ENCODE data around the gene TPSAB1. TPM values are rescaled to one million over a fixed set of nuclear protein-coding genes. Genes with fewer than 3 reads are reported as not detected.

The TPSAB1 gene
- total and polyA plus RNA-seq, 9 donors: 0.83 to 16.2 (median 8.3) TPM; not detected in 2

GRCh38 chr16:1215574-1216295 is 24.8 kb upstream of the TPSAB1 start:
- H3K4me3 ChIP-seq: no peak overlapping the region
- intact Hi-C loops (cut with DNase I): no loop called here
- H3K36me3 ChIP-seq: no peaks in the 10 kb centered on the region
- no peak for DNase-seq
- H3K27me3 ChIP-seq: no peaks in the 10 kb centered on the region
- WGBS, 3 donors: 78 to 81% (median 79%) methylated on average over 32 of the region's 32 CpGs
- no peaks in the 10 kb centered on the region for H3K9me3 ChIP-seq
- TF ChIP-seq EP300 (IDR thresholded peaks at IDR 0.05) (no peak), POLR2A (IDR thresholded peaks at IDR 0.05) (no peak)
- no peak overlapping the region for H3K27ac ChIP-seq
- H3K4me1 ChIP-seq (ENCODE audit: insufficient read depth): no peaks in the 10 kb centered on the region

- DNase-seq: no peak
- no peak overlapping the region for H3K27ac ChIP-seq
- 85 to 91% (median 88%) methylated on average over 12 of the region's 12 CpGs for WGBS, 3 donors
- TF ChIP-seq CTCF (IDR thresholded peaks at IDR 0.05) (no peak), EP300 (IDR thresholded peaks at IDR 0.05) (no peak), POLR2A (IDR thresholded peaks at IDR 0.05) (no peak)
- H3K36me3 ChIP-seq: no peaks in the 10 kb centered on the region
- H3K4me3 ChIP-seq: no peak overlapping the region
- H3K27me3 ChIP-seq: no peaks in the 10 kb centered on the region
- H3K9me3 ChIP-seq: no peaks in the 10 kb centered on the region
- intact Hi-C loops (cut with DNase I): no loop called here
- no peaks in the 10 kb centered on the region for H3K4me1 ChIP-seq (ENCODE audit: insufficient read depth)
These were observed 24.2 kb upstream of the TPSAB1 start for GRCh38 chr16:1216296-1216619.

- H3K9me3 ChIP-seq: no peaks in the 10 kb centered on the region
- no peak overlapping the region for H3K4me3 ChIP-seq
- H3K4me1 ChIP-seq (ENCODE audit: insufficient read depth): no peaks in the 10 kb centered on the region
- no peaks in the 10 kb centered on the region for H3K36me3 ChIP-seq
- intact Hi-C loops (cut with DNase I): no loop called here
- H3K27ac ChIP-seq: no peak overlapping the region
- H3K27me3 ChIP-seq: no peaks in the 10 kb centered on the region
- no peak for DNase-seq
- TF ChIP-seq EP300 (IDR thresholded peaks at IDR 0.05): no peak
- TF ChIP-seq CTCF (IDR thresholded peaks at IDR 0.05): no peak
- TF ChIP-seq POLR2A (IDR thresholded peaks at IDR 0.05): no peak
- WGBS, 3 donors: 86 to 90% (median 89%) methylated on average over 32 of the region's 32 CpGs
These were observed 23.7 kb upstream of the TPSAB1 start for GRCh38 chr16:1216681-1217400.

- Histone ChIP-seq H3K27me3 (no peaks in the 10 kb centered on the region), H3K4me3 (no peak overlapping the region), H3K9me3 (no peaks in the 10 kb centered on the region), H3K4me1 (ENCODE audit: insufficient read depth) (no peaks in the 10 kb centered on the region), H3K27ac (no peak overlapping the region), H3K36me3 (no peaks in the 10 kb centered on the region)
- intact Hi-C loops (cut with DNase I): no loop called here
- WGBS, 3 donors: 88 to 96% (median 90%) methylated on average over 17 to 24 of the region's 24 CpGs
- TF ChIP-seq CTCF (IDR thresholded peaks at IDR 0.05): no peak
- TF ChIP-seq POLR2A (IDR thresholded peaks at IDR 0.05): no peak
- TF ChIP-seq EP300 (IDR thresholded peaks at IDR 0.05): no peak
- DNase-seq: no peak
These were observed 23.0 kb upstream of the TPSAB1 start for GRCh38 chr16:1217526-1217925.

Data from ovary (tissue), 9 donors.